A673 (cell line): ENCODE results near the gene RNF17.

Source experiments
- EZH2 ChIP-seq: fragments of 200-600 bp; sonication (generic); IDR thresholded peaks from 2 replicates; pipeline ENCODE4 v1.6.1; 2017; ENCODE audit warnings: borderline replicate concordance, low read depth, mild to moderate bottlenecking, mixed read lengths, antibody characterized with exemption, low read length; ENCODE audit not compliant: poor library complexity, severe bottlenecking
- TF ChIP-seq, protein P1 (sequence below): fragments of 300-800, 200-600 bp; sonication (generic); conservative IDR thresholded peaks from 2 replicates; pipeline ENCODE4 v1.5.1; 2017; ENCODE audit warnings: low read depth, mild to moderate bottlenecking, antibody characterized with exemption, low read length, moderate library complexity, mixed read lengths

DNA sequence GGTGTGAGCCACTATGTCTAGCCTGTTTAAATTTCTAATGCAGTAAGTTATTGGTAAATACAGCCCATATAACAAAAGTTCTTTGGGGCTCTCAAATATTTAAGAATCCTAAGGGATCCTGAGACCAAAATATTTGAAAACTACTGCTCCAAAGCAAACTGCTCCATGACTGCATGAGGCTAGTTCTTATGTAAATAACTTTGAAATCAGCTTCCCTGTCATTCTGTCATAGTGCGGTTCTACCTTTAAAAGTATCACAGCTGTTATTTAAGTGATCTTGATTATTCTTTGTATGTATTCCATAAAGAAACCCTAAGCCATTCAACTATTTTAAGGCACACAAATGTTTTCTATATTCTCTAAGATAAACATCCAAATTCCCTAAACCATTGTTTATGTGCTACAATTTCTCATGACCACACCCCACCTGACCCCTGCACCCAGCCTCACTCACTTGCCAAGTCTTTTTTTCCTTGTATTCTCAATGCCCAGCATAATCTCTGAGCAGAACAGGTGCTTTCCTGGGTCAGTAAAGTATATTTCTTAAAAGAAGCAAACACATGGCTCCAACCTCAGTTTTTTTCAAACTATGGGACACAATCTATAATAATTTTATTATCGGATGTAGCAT is 146.6 kb downstream of the RNF17 start:
- TF ChIP-seq, protein P1, sequence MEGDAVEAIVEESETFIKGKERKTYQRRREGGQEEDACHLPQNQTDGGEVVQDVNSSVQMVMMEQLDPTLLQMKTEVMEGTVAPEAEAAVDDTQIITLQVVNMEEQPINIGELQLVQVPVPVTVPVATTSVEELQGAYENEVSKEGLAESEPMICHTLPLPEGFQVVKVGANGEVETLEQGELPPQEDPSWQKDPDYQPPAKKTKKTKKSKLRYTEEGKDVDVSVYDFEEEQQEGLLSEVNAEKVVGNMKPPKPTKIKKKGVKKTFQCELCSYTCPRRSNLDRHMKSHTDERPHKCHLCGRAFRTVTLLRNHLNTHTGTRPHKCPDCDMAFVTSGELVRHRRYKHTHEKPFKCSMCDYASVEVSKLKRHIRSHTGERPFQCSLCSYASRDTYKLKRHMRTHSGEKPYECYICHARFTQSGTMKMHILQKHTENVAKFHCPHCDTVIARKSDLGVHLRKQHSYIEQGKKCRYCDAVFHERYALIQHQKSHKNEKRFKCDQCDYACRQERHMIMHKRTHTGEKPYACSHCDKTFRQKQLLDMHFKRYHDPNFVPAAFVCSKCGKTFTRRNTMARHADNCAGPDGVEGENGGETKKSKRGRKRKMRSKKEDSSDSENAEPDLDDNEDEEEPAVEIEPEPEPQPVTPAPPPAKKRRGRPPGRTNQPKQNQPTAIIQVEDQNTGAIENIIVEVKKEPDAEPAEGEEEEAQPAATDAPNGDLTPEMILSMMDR: no peak
- no peak for TF ChIP-seq EZH2
